Thymus (tissue), 11 donors: ENCODE results near the gene ECI2. TPM values are rescaled to one million over a fixed set of nuclear protein-coding genes. Genes with fewer than 3 reads are reported as not detected.
"Not testable (repeated sequence)": the region's sequence is repeated elsewhere in the genome, so short reads cannot be mapped to it uniquely, and the experiment has no call there.

Experiments used
- DNase-seq, 9 donors: peaks; one replicate each; pipeline ENCODE4 v3.0.0-alpha.2; 2013; ENCODE audit warnings: low spot score in 9 of 9, low read depth in 6 of 9, missing footprints in 1 of 9
- H3K27ac ChIP-seq, 2 donors: one replicate each; pipeline ENCODE4 v1.5.1; 2013; ENCODE audit warnings: control low read depth in 1 of 2, low read depth in 1 of 2, low read length in 1 of 2, mild to moderate bottlenecking in 1 of 2, moderate library complexity in 1 of 2
- H3K27me3 ChIP-seq, 2 donors: one replicate each; pipeline ENCODE4 v1.5.1; 2013; ENCODE audit warnings: low read length in 1 of 2; ENCODE audit not compliant: control insufficient read depth in 2 of 2, insufficient read depth in 1 of 2
- H3K36me3 ChIP-seq, 2 donors: one replicate each; pipeline ENCODE4 v1.5.1; 2013; ENCODE audit warnings: low read length in 1 of 2, mild to moderate bottlenecking in 1 of 2, moderate library complexity in 1 of 2; ENCODE audit not compliant: control insufficient read depth in 2 of 2, insufficient read depth in 2 of 2
- H3K4me1 ChIP-seq, 2 donors: one replicate each; pipeline ENCODE4 v1.5.1; 2013; ENCODE audit warnings: low read length in 2 of 2; ENCODE audit not compliant: control insufficient read depth in 2 of 2, insufficient read depth in 2 of 2
- H3K4me3 ChIP-seq, 2 donors: one replicate each; pipeline ENCODE4 v1.5.1; 2013; ENCODE audit warnings: low read length in 2 of 2, control low read depth in 1 of 2, mild to moderate bottlenecking in 1 of 2
- H3K9me3 ChIP-seq, 2 donors: one replicate each; pipeline ENCODE4 v1.5.1; 2013; ENCODE audit warnings: low read length in 1 of 2, mild to moderate bottlenecking in 1 of 2; ENCODE audit not compliant: control insufficient read depth in 2 of 2, insufficient read depth in 1 of 2
- WGBS: extraction: QIAGEN DNeasy Blood & Tissue Kit; methylation state at CpG from one replicate; pipeline ENCODE4 v1.1.7; 2013; 5-methylcytosine and 5-hydroxymethylcytosine counted together
- polyA plus RNA-seq: library from polyadenylated mRNA; stranded (reverse); fragments of 200-250 nt; gene quantifications from one replicate; pipeline ENCODE4 v1.2.3, GENCODE V29; 2013
- total RNA-seq: library from RNA; stranded (reverse); fragments of 120-200 nt; gene quantifications from one replicate; pipeline ENCODE4 v1.2.4, GENCODE V29; 2013
- donor health status: healthy.

The ECI2 gene
- total and polyA plus RNA-seq, 2 donors, result 45.0 to 55.0 TPM

GRCh38 chr6:4115741-4116140 lies 19.6 kb downstream of the ECI2 start:
- Histone ChIP-seq H3K9me3 (no peaks in the 10 kb centered on the region), H3K27me3 (no peaks in the 10 kb centered on the region), H3K4me1 (no peaks in the 10 kb centered on the region), H3K27ac (no peak overlapping the region), H3K36me3 (peaks cover 15 to 40% of the 10 kb centered on the region in 2 donors), H3K4me3 (no peak overlapping the region)
- WGBS, result 98% methylated on average over 4 of the region's 4 CpGs
- no peak for DNase-seq

DNA sequence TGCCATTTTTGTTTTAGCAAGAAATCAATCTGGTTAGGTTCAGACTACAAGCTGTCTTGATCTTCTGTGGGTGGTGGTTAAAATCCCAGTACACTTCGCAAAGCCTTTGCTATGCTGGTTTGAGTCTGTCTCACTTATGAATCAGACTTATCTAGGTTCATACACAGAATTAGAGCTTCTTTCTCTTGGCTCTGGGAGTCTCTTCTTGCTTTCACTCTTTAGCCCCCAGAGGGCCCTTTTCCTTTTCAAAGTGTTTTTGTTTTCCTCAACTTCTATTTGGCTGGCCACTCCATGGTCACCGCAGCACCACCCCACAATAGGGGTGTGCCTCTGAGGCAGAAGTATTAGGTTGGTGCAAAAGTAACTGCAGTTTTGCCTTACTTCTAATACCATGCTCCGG lies 21.3 kb downstream of the ECI2 start:
- Histone ChIP-seq H3K27ac (no peak overlapping the region), H3K27me3 (no peaks in the 10 kb centered on the region), H3K36me3 (peaks cover 15 to 29% of the 10 kb centered on the region in 2 donors), H3K4me1 (no peaks in the 10 kb centered on the region), H3K9me3 (no peaks in the 10 kb centered on the region), H3K4me3 (no peak overlapping the region)
- 96% methylated on average over 3 of the region's 3 CpGs for WGBS
- no peak for DNase-seq

DNA sequence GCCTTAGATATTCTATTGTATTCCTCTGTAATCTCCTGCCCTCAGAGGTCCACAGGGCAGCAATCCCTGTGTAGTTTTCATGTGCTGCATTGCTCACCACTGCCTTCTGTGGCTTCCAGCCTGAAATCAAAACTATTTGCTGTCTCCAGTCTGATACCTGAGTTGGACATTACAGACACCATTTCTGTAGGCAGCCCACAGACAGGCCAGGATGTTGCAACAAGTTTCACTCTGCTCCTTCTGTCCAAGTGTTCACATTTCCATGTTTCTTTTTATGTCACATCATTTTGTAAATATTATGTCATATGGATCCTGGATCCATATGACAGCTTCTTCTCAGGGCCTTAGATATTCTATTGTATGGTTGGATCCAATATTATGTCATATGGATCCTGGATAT lies 21.7 kb downstream of the ECI2 start:
- no peak overlapping the region for H3K4me3 ChIP-seq
- H3K9me3 ChIP-seq, result no peaks in the 10 kb centered on the region
- no peak for DNase-seq
- peaks cover 14 to 25% of the 10 kb centered on the region in 2 donors for H3K36me3 ChIP-seq
- no peaks in the 10 kb centered on the region for H3K27me3 ChIP-seq
- no peaks in the 10 kb centered on the region for H3K4me1 ChIP-seq
- H3K27ac ChIP-seq, result no peak overlapping the region

- Histone ChIP-seq H3K27ac (no peak overlapping the region), H3K27me3 (no peaks in the 10 kb centered on the region), H3K4me3 (no peak overlapping the region), H3K36me3 (peaks cover 9 to 20% of the 10 kb centered on the region in 2 donors), H3K9me3 (no peaks in the 10 kb centered on the region), H3K4me1 (no peaks in the 10 kb centered on the region)
- DNase-seq, result no peak
- WGBS, result over 99% methylated on average over 3 of the region's 3 CpGs
Observed at GRCh38 chr6:4112366-4112765, 23.0 kb downstream of the ECI2 start.

DNA sequence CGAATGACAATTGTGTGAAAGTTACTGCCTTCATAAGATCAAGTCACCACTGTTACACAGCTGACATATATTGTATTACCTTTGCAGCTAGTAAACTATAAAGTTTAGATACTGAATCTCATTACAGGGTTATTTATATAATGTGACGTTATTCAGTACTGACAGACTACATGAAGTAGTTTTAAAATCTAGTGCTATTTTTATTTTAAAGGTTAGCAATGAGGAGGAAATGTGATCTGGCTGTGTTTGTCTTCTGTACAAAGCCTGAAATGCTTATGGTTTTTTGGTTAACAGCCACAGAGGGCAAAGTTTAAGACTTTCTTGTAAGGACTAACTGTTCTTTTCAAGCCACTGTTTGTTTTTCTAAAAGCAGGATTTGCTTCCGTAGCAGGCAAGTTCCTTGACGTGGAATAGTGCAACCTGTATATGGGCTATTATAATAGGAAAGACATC lies 26.0 kb downstream of the ECI2 start:
- 88% methylated on average over 4 of the region's 4 CpGs for WGBS
- not testable (repeated sequence) for H3K27ac ChIP-seq

DNA sequence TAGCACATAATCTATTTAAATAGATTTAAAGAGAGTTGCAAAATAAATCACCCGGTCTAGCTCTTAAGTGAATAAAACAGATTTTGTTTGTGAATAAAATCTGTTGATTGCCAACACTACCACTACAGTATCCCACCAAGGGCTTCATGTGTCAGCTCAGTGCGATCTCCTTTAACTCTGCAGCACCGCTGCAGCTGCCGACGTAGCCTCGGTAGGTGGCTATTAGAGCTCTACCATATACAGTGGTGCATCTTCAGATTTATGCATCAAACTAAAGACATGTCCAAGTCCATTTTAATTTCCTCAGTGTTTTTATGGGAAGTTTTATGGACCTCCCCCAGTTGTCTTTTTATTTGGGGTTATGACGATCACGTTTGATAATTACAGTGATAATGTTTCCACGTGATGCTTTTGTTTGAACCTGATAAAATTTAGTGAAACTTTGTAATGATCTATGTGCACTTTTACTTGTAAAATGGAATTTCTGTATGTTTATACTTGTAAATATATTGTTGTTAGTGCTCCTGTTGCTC lies 26.7 kb downstream of the ECI2 start:
- H3K27me3 ChIP-seq, result no peaks in the 10 kb centered on the region
- no peak overlapping the region for H3K27ac ChIP-seq
- no peaks in the 10 kb centered on the region for H3K4me1 ChIP-seq
- H3K4me3 ChIP-seq, result no peak overlapping the region
- 94% methylated on average over 9 of the region's 9 CpGs for WGBS
- no peaks in the 10 kb centered on the region for H3K36me3 ChIP-seq
- no peaks in the 10 kb centered on the region for H3K9me3 ChIP-seq
- no peak for DNase-seq

More for the DNA sequence above, 26.0 kb downstream of the ECI2 start:
- H3K4me1 ChIP-seq, H3K27me3 ChIP-seq, H3K4me3 ChIP-seq, DNase-seq, H3K9me3 ChIP-seq, H3K36me3 ChIP-seq: not testable (repeated sequence)

GRCh38 chr6:4107873-4108272 lies 27.5 kb downstream of the ECI2 start:
- Histone ChIP-seq H3K27me3 (no peaks in the 10 kb centered on the region), H3K27ac (no peak overlapping the region), H3K9me3 (no peaks in the 10 kb centered on the region), H3K4me1 (no peaks in the 10 kb centered on the region), H3K36me3 (no peaks in the 10 kb centered on the region), H3K4me3 (no peak overlapping the region)
- WGBS, result 97% methylated on average over 2 of the region's 2 CpGs
- DNase-seq, result no peak

GRCh38 chr6:4105980-4106536 lies 29.3 kb downstream of the ECI2 start:
- WGBS, result 92% methylated on average over 4 of the region's 4 CpGs
- no peaks in the 10 kb centered on the region for H3K9me3 ChIP-seq
- no peak overlapping the region for H3K4me3 ChIP-seq
- H3K27ac ChIP-seq, result no peak overlapping the region
- H3K36me3 ChIP-seq, result no peaks in the 10 kb centered on the region
- H3K4me1 ChIP-seq, result no peaks in the 10 kb centered on the region
- no peak for DNase-seq
- H3K27me3 ChIP-seq, result no peaks in the 10 kb centered on the region

DNA sequence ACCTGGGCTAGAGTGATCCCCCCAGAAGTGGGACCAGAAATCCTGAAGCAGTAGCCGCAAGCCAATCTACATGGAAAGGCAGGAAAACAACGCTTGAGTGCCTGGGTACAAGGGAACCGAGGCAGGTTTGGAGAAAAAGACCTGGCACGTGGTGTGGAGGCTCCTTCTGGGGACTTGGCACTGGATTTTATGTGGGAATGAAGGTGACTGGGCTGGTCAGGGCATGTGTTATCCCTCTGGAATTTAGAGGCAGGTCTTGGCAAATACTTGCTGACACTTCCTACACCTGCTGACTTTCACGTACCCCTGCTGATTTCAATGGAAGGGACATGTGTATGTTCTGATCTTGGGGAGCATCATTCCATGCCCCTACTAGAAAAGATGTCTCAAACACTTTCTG lies 31.4 kb downstream of the ECI2 start:
- H3K27ac ChIP-seq, result no peak overlapping the region
- no peaks in the 10 kb centered on the region for H3K36me3 ChIP-seq
- H3K4me3 ChIP-seq, result no peak overlapping the region
- 97% methylated on average over 5 of the region's 5 CpGs for WGBS
- H3K27me3 ChIP-seq, result no peaks in the 10 kb centered on the region
- no peaks in the 10 kb centered on the region for H3K4me1 ChIP-seq
- H3K9me3 ChIP-seq, result no peaks in the 10 kb centered on the region
- no peak for DNase-seq
